Measurements from ENCODE around the gene MICA.

- TF ChIP-seq CTCF (IDR thresholded peaks at IDR 0.05) (no peak), EZH2phosphoT487 (IDR thresholded peaks at IDR 0.05; ENCODE audit: borderline replicate concordance, low read depth) (no peak), POLR2AphosphoS5 (IDR thresholded peaks at IDR 0.05; ENCODE audit: low read depth, low read length) (no peak), RFX5 (IDR thresholded peaks at IDR 0.05; ENCODE audit: low read length) (no peak), ZBTB33 (IDR thresholded peaks at IDR 0.05; ENCODE audit: borderline replicate concordance, low read depth) (no peak)
Measured at GRCh38 chr6:31383149-31383548, 20.2 kb upstream of the MICA start.
